HEK293T (cell line): Measurements from ENCODE around the gene SIRT5.

Source experiments
- CTCF ChIA-PET: fragments of 350-600 bp; formaldehyde crosslinking; extraction: SDS; loops from one replicate; lab custom pipeline; 2021; ENCODE audit warnings: antibody characterized with exemption, inconsistent platforms; lab: Yijun Ruan, JAX
- POLR2A ChIA-PET: fragments of 350-600 bp; formaldehyde crosslinking; extraction: SDS; loops from one replicate; lab custom pipeline; 2020; ENCODE audit warnings: antibody characterized with exemption, inconsistent platforms; lab: Yijun Ruan, JAX
- DNase-seq: peaks from one replicate; pipeline ENCODE4 v3.0.0; 2012; ENCODE audit warnings: mixed read lengths; ENCODE audit errors: extremely low spot score
- ARNT ChIP-seq: fragments of 450-650 bp; IDR thresholded peaks from 2 replicates; pipeline ENCODE4 v1.6.1; 2017; ENCODE audit warnings: mild to moderate bottlenecking
- BHLHE40 ChIP-seq: fragments of 450-650 bp; IDR thresholded peaks from 2 replicates; pipeline ENCODE4 v1.6.1; 2016; ENCODE audit warnings: mild to moderate bottlenecking, moderate library complexity, borderline replicate concordance
- CTBP1 ChIP-seq: fragments of 450-650 bp; IDR thresholded peaks from 2 replicates; pipeline ENCODE4 v1.6.1; 2016; ENCODE audit warnings: borderline replicate concordance
- ELF4 ChIP-seq: fragments of 450-650 bp; IDR thresholded peaks from 2 replicates; pipeline ENCODE4 v1.6.1; 2017; ENCODE audit warnings: antibody characterized with exemption
- FOXA1 ChIP-seq: fragments of 450-650 bp; IDR thresholded peaks from 2 replicates; pipeline ENCODE4 v1.6.1; 2016; ENCODE audit warnings: mild to moderate bottlenecking
- FOXK2 ChIP-seq: fragments of 450-650 bp; IDR thresholded peaks from 2 replicates; pipeline ENCODE4 v1.6.1; 2016; ENCODE audit warnings: mild to moderate bottlenecking
- FOXM1 ChIP-seq: fragments of 450-650 bp; IDR thresholded peaks from 2 replicates; pipeline ENCODE4 v1.6.1; 2017; ENCODE audit warnings: mild to moderate bottlenecking, borderline replicate concordance
- HDGF ChIP-seq: fragments of 450-650 bp; IDR thresholded peaks from 2 replicates; pipeline ENCODE4 v1.6.1; 2017; ENCODE audit warnings: antibody characterized with exemption, borderline replicate concordance
- L3MBTL2 ChIP-seq: fragments of 450-650 bp; conservative IDR thresholded peaks from 2 replicates; pipeline ENCODE4 v1.6.1; 2016; ENCODE audit warnings: mild to moderate bottlenecking
- LEF1 ChIP-seq: fragments of 450-650 bp; IDR thresholded peaks from 2 replicates; pipeline ENCODE4 v1.6.1; 2017; ENCODE audit warnings: mild to moderate bottlenecking, borderline replicate concordance
- NFRKB ChIP-seq: fragments of 450-650 bp; IDR thresholded peaks from 2 replicates; pipeline ENCODE4 v1.6.1; 2016; ENCODE audit warnings: mild to moderate bottlenecking, moderate library complexity
- SP1 ChIP-seq: fragments of 450-650 bp; IDR thresholded peaks from 2 replicates; pipeline ENCODE4 v1.6.1; 2017
- SUZ12 ChIP-seq: fragments of 450-650 bp; IDR thresholded peaks from 2 replicates; pipeline ENCODE4 v1.6.1; 2016; ENCODE audit warnings: mild to moderate bottlenecking
- TARDBP ChIP-seq: fragments of 450-650 bp; IDR thresholded peaks from 2 replicates; pipeline ENCODE4 v1.6.1; 2016
- ZNF384 ChIP-seq: fragments of 450-650 bp; IDR thresholded peaks from 2 replicates; pipeline ENCODE4 v1.6.1; 2016
- TF ChIP-seq, protein P1 (sequence below): fragments of 450-650 bp; IDR thresholded peaks from 2 replicates; pipeline ENCODE4 v1.6.1; 2016

The SIRT5 gene

GRCh38 chr6:13581700-13582229 is 7.4 kb downstream of the SIRT5 start:
- CTCF ChIA-PET = no interaction called here
- no peak for DNase-seq
- POLR2A ChIA-PET = no interaction called here
- TF ChIP-seq ARNT = no peak
- TF ChIP-seq FOXA1 = no peak

- POLR2A ChIA-PET = interaction anchor here (1.3 kb wide), 1 partner anchor 13 kb away, joined by 4 read pairs; the partner anchor contains the start of gene SIRT5
- DNase-seq = no peak
- CTCF ChIA-PET = interaction anchor here (1.2 kb wide), 1 partner anchor 12 kb away, joined by 6 read pairs; the partner anchor contains the start of gene SIRT5
These were observed 12.5 kb downstream of the SIRT5 start for GRCh38 chr6:13586603-13587542.

DNA sequence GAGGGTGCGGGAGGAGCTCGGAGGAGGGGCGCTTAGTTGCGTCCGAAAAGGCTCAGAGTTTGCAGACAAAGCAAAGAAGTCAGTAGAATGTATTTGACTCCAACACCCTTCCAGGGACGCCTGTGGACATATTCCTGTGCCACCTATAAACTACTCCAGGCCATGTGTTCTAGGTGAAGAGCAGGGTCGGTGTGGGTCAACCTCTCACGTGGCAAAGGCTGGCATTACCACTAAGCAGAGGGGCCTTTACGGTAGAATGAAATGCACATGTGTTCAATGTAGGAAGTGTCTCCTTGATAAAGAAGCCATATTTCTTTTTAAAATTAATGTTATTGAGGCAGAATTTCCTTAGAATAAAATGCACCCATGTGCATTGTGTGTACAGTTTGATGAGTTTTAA is 15.4 kb downstream of the SIRT5 start:
- no peak for DNase-seq
- CTCF ChIA-PET = interaction anchor here (1.2 kb wide), 1 partner anchor 15 kb away, joined by 3 read pairs; the partner anchor contains the start of gene SIRT5
- no peak for TF ChIP-seq ZNF384
- no peak for TF ChIP-seq ARNT
- no peak for TF ChIP-seq BHLHE40
- TF ChIP-seq L3MBTL2 = no peak
- no peak for TF ChIP-seq SP1
- no peak for TF ChIP-seq LEF1
- no peak for TF ChIP-seq FOXK2
- no peak for TF ChIP-seq CTBP1
- no peak for TF ChIP-seq ELF4
- TF ChIP-seq TARDBP = no peak
- no peak for TF ChIP-seq NFRKB
- no peak for TF ChIP-seq SUZ12
- POLR2A ChIA-PET = no interaction called here

More at GRCh38 chr6:13586603-13587542, 12.5 kb downstream of the SIRT5 start:
- TF ChIP-seq ELF4 (no peak), SUZ12 (no peak), FOXM1 (no peak), NFRKB (no peak), HDGF (no peak), FOXK2 (no peak), ARNT (no peak), SP1 (no peak), L3MBTL2 (no peak), FOXA1 (no peak), ZNF384 (no peak), LEF1 (no peak), BHLHE40 (no peak), CTBP1 (no peak), TARDBP (no peak)
- TF ChIP-seq, protein P1, sequence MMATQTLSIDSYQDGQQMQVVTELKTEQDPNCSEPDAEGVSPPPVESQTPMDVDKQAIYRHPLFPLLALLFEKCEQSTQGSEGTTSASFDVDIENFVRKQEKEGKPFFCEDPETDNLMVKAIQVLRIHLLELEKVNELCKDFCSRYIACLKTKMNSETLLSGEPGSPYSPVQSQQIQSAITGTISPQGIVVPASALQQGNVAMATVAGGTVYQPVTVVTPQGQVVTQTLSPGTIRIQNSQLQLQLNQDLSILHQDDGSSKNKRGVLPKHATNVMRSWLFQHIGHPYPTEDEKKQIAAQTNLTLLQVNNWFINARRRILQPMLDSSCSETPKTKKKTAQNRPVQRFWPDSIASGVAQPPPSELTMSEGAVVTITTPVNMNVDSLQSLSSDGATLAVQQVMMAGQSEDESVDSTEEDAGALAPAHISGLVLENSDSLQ = no peak

GRCh38 chr6:13590574-13591153 is 16.3 kb downstream of the SIRT5 start:
- DNase-seq = no peak
- ChIA-PET CTCF (no interaction called here), POLR2A (no interaction called here)
- TF ChIP-seq TARDBP (peak; percentile 69), CTBP1 (no peak; the same call in 1 of the 2 replicates)

DNA sequence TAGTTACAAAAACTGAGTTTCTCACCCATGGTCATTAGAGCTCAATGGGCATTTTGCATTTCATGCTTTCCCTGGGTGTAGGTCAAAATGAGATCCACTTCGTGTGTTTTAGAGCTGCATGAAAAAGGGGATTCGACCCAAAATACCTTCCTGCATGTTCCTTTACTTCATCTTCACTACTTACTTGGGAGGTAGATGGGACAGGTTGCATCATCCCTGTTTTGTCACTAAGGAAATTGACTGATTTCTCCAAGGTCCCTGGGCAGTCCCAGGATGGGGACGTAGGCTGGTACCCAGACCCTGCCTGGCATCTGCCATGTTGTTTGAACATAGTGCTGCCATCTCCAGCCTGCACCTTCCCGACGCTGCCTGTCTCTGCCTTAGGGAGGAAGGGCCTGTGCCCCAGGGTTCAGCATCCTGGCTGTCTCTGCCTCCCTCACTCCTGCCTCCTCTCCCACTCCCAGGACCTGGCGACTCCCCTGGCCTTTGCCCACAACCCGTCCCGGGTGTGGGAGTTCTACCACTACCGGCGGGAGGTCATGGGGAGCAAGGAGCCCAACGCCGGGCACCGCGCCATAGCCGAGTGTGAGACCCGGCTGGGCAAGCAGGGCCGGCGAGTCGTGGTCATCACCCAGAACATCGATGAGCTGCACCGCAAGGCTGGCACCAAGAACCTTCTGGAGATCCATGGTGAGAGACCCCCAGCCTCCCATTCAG is 17.0 kb downstream of the SIRT5 start:
- CTCF ChIA-PET = no interaction called here
- TF ChIP-seq ZNF384 (no peak), CTBP1 (no peak), FOXM1 (no peak)
- TF ChIP-seq, protein P1 = no peak
- DNase-seq = no peak
- POLR2A ChIA-PET = interaction anchor here (0.6 to 1.7 kb wide), 3 partner anchors 16 to 24 kb away, joined by 3 to 4 read pairs (median 4); partner anchors contain the start of genes NOL7 and SIRT5

DNA sequence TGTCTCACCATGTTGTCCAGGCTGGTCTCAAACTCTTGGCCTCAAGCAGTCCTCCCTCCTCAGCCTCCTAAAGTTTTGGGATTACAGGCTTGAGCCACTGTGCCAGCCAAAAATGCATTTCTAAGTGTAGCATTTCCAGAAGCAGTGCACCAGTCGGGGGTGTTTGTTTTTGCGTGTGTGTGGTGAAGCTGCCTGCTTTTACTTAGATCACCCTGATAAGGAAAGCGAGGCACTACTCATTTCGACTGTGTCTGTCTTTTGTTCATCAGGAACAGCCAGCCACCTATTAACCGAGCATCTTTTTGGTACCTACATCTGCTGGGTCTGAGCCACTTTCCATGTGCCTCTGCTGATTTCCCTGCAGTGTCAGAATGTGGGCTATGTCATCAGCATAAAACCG is 18.7 kb downstream of the SIRT5 start:
- DNase-seq = no peak
- ChIA-PET CTCF (no interaction called here), POLR2A (no interaction called here)
- TF ChIP-seq SP1 (no peak), NFRKB (no peak), FOXM1 (no peak), HDGF (no peak), FOXA1 (no peak), FOXK2 (no peak), BHLHE40 (no peak), ELF4 (no peak), ARNT (no peak)
